ENCODE results near the gene CCIN.
A peak's percentile ranks its signal among the peaks of the same experiment; 100 is the strongest.

Gene CCIN

DNA sequence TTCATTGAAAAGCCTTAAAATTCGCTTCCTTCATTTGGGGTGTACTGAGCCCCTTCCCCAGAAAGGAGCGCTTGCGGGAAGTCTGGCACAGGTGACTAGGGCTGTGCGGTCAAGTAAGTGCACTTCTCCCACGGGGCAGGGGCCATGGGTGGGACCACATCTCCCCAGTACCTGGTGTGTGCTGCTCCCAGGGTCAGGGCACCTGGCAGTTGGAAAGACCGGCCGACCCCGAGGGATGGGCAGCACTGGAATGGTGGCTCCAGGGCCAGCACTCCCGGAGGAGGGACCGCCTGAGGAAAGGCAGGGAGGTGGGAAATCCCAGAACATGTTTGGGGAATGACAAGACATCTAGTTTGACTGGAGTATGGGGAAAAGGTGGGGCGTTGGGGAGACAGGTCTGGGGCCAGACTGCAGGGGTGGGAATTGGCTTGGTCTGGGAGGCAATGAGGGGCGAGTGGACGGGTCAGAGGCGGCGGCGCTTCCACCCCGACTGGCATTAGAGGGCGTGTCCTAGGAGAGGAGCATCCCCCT, 33.4 kb upstream of the CCIN start:
- Mint-ChIP-seq H3K27me3 (peaks cover 3% of the 10 kb centered on the region), H3K36me3 (ENCODE audit: low read depth) (peaks cover 11% of the 10 kb centered on the region), H3K27ac (peak overlapping the region; percentile 93), H3K4me3 (peak overlapping the region; percentile 98), H3K4me1 (ENCODE audit: low read depth) (peaks cover 54% of the 10 kb centered on the region), H3K9me3 (no peaks in the 10 kb centered on the region)
- intact Hi-C loops (cut with micrococcal nuclease), result loop anchor here (2.0 to 5.0 kb wide), 3 partner anchors 19 to 34 kb away; no protein-coding TSS in a partner anchor

DNA sequence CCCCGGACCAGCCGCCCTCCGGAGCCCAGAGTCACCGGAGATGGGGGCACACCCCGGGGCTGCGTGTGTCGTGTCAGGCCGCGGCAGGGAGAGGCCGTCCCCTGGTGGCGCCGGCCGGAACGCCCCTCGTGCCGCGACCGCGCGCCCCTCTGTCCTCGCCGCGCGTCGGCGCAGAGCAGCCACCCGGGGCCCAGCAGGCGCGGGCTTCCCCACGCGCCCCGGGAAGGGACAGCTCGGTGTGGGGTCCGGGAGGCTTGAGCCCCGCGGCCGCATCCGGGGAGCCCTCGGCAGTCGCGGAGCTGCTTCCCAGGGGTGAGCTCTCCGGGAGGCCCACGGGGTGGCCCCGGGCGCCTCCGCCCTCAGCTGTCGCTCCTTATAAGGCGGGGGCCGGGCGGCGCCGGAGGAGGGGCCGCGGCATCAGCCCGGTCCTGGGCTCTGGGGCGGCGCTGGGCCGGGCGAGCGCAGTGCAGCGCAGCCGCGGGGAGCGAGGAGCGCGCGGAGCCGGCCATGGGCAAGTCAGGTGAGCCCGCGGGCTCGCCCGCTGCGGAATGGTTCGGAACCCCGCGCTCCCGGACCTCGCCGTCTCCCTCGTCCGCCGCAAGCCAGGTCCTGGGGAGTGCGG, 32.8 kb upstream of the CCIN start, which contains the start of gene GLIPR2:
Gene GLIPR2, plus strand, starts transcription at position 462 of the 622 bp plus-strand sequence. Its CDS starts 46 bp downstream, at position 508.
- Mint-ChIP-seq H3K36me3 (ENCODE audit: low read depth) (peaks cover 11% of the 10 kb centered on the region), H3K4me3 (peak within 1 kb of the TSS; percentile 98), H3K27ac (peak within 1 kb of the TSS; percentile 93), H3K27me3 (peaks cover 3% of the 10 kb centered on the region), H3K9me3 (no peaks in the 10 kb centered on the region), H3K4me1 (ENCODE audit: low read depth) (peaks cover 60% of the 10 kb centered on the region)
- intact Hi-C loops (cut with micrococcal nuclease), result loop anchor here (2.0 to 5.0 kb wide), 3 partner anchors 18 to 34 kb away; no protein-coding TSS in a partner anchor

DNA sequence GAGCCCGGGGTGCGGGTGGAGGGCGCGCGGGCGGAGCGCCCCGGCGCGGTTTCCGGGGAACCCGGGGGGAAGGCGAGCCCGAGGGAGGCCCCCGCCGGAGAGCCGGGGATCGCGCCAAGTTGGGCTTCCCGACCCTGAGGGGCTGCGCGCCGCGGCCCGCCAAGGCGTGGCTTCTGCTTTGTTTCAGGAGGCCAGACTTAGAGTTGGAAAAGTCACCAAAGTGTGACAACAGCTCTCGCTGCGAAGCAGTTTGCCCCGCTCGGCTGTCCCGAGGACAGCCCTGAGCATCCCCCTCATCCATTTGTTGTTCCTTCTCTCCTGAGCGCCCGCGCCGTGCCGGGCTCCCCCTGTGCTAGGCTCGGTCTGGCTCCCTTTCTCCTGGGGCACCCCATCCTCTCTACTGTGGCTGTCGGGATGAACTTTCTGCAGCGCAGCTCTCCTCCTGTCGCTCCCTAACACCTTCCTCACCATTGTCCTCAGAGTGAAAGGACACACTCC, 32.2 kb upstream of the CCIN start:
- peaks cover 61% of the 10 kb centered on the region for H3K4me1 Mint-ChIP-seq (ENCODE audit: low read depth)
- no peaks in the 10 kb centered on the region for H3K9me3 Mint-ChIP-seq
- peak overlapping the region; percentile 98 for H3K4me3 Mint-ChIP-seq
- peaks cover 3% of the 10 kb centered on the region for H3K27me3 Mint-ChIP-seq
- H3K27ac Mint-ChIP-seq, result peak overlapping the region; percentile 93
- H3K36me3 Mint-ChIP-seq (ENCODE audit: low read depth), result peaks cover 15% of the 10 kb centered on the region
- intact Hi-C loops (cut with micrococcal nuclease), result loop anchor here (2.0 to 5.0 kb wide), 3 partner anchors 18 to 35 kb away; no protein-coding TSS in a partner anchor

DNA sequence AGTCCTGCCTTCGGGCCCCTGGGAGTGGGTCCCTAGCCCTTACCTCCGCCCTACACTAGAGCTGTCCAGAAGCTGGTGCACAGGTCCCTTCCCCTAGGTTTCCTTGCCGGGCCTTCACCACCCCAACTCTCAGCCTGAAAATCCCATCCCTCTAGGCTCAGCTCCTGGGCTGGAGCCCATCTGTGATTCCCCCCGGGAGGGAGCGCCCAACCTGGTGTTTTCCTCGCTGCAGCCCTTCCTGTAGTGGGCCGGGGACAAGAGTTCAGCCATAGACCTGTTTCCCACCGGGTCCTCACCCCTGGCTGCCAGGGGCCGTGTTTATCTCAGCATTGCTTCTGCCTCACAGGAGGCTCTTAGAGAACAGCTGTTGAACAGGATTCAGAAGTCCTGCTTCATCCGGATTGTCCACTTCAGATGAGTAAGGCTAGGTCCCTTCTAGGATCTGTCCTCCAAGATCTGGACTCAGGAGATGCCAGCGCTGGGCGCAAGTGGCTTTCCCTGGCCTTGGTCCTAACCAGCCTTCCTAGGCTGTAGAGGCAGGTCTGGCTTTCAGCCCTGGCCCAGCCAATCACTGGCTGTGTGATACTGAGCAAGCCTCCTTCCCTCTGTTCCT, 31.7 kb upstream of the CCIN start:
- Mint-ChIP-seq H3K27ac (peak overlapping the region; percentile 93), H3K9me3 (no peaks in the 10 kb centered on the region), H3K4me3 (peak overlapping the region; percentile 98), H3K4me1 (ENCODE audit: low read depth) (peaks cover 64% of the 10 kb centered on the region), H3K36me3 (ENCODE audit: low read depth) (peaks cover 21% of the 10 kb centered on the region), H3K27me3 (peaks cover 3% of the 10 kb centered on the region)
- intact Hi-C loops (cut with micrococcal nuclease), result loop anchor here (2.0 to 5.0 kb wide), 3 partner anchors 17 to 35 kb away; no protein-coding TSS in a partner anchor

DNA sequence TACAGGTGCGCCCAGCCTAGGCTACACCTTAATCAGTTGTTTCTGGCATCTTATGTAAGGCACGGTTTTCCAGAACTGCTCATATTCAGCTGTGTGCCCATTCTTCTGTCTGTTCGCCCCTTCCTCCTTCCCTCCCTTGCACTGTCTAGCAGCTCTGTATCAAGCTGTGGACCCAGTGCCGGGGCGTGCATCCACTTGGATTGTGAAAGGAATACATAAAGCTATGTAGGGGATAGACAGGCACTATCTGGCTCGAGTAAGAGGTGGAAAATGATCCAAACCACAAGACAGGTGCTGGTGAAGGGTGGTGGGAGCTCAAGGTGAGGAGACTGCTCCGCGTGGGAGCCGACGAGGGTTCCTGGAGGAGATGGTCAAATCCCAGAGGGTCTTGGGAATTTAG, 30.7 kb upstream of the CCIN start:
- Mint-ChIP-seq H3K27me3 (peaks cover 3% of the 10 kb centered on the region), H3K27ac (peak overlapping the region; percentile 93), H3K36me3 (ENCODE audit: low read depth) (peaks cover 29% of the 10 kb centered on the region), H3K4me3 (peak overlapping the region; percentile 98), H3K9me3 (no peaks in the 10 kb centered on the region), H3K4me1 (ENCODE audit: low read depth) (peaks cover 74% of the 10 kb centered on the region)
- intact Hi-C loops (cut with micrococcal nuclease), result loop anchor here (5.0 kb wide), 1 partner anchor 36 kb away; no protein-coding TSS in a partner anchor

DNA sequence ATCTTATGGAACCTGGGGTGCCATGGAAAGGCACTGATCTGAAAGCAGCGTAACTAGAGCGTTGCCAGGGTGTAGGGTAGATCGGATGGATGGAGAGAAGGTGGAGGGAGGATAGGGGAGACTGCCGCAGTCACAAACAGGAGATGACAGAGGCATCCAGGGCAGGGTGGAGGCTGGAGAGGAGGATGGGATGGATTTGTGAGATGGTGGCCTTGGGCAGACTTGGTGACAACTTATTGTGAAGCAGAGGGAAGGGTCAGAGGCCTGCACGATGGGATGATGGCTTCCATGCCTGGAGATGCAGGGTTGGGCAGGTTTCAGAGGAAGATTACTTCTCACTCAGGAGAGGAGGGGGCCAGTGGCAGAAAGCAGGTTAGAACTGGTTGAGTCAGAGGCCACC, 30.3 kb upstream of the CCIN start:
- H3K9me3 Mint-ChIP-seq, result no peaks in the 10 kb centered on the region
- H3K4me1 Mint-ChIP-seq (ENCODE audit: low read depth), result peaks cover 78% of the 10 kb centered on the region
- H3K36me3 Mint-ChIP-seq (ENCODE audit: low read depth), result peaks cover 33% of the 10 kb centered on the region
- H3K27ac Mint-ChIP-seq, result peak overlapping the region; percentile 93
- peak overlapping the region; percentile 98 for H3K4me3 Mint-ChIP-seq
- intact Hi-C loops (cut with micrococcal nuclease), result loop anchor here (5.0 kb wide), 1 partner anchor 37 kb away; no protein-coding TSS in a partner anchor
- H3K27me3 Mint-ChIP-seq, result peaks cover 3% of the 10 kb centered on the region

DNA sequence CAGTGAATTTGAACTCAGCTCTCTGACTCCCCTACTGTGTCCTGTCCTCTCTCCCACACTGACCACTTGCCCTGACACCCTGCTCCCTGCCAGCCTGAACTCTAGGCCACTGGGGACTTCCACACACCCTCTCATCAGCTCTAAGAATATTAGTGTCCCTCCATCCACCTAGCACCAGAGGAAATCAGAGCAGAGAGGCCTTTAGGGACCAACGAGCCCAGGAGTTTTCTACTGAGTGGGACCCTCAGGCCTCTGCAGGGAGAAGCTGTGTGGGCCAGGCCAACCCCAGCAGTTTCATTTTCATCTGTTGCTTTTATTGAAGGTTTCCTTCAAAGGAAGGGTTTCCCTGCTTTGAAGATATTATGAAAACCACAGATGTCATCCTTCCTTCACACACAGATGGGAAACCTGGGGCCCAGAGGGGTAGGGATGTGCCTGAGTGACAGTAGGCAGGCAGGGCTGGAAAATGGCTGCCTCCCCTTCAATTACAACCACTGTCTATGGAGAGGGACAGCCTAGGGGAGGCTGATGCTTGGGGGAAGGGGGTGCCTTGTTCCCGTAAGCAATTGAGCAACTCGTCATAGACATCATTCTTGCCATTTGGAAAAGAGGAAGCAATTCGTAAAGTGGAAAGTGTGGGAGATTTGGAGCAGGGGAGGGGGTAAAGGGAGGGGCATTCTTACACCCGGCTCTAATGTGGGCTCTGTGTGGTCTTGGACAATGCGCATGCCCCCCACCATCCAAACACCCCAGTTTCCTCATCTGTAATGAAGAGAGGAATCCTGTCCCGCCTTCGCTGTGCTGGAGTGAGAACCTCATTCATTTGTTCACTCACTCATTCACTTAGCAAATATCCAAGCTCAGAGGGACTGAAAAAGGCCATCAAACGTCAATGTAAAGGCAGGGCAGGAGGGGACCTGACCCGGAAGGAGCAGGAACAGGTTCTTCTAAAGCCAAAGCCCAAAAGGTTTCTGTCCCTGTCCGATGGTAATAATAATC, 28.8 kb upstream of the CCIN start:
- intact Hi-C loops (cut with micrococcal nuclease), result no loop called here
- Mint-ChIP-seq H3K27ac (peak overlapping the region; percentile 93), H3K4me3 (peak overlapping the region; percentile 35), H3K9me3 (peaks cover 4% of the 10 kb centered on the region), H3K27me3 (peaks cover 3% of the 10 kb centered on the region), H3K36me3 (ENCODE audit: low read depth) (peaks cover 48% of the 10 kb centered on the region), H3K4me1 (ENCODE audit: low read depth) (peaks cover 93% of the 10 kb centered on the region)

DNA sequence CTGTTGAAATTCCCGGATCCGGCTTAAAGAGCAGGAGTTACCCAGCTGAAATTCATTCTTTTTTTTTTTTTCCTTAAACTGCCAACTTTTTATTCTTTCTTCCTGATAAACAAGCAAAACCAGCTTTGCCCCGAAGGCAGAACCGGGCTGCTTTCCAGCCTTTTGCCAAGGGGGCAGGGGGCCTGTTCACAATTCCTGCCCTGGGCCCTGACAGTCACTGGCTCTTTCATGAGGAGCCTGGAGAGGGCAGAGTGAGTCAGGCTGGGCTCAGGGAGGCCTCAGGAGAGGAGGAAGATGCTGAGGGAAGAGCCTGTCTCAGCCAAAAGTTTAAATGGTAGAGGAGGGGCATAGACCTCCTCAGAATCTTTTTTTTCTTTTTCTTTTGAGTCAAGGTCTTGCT, 27.9 kb upstream of the CCIN start:
- peaks cover 57% of the 10 kb centered on the region for H3K36me3 Mint-ChIP-seq (ENCODE audit: low read depth)
- intact Hi-C loops (cut with micrococcal nuclease), result no loop called here

DNA sequence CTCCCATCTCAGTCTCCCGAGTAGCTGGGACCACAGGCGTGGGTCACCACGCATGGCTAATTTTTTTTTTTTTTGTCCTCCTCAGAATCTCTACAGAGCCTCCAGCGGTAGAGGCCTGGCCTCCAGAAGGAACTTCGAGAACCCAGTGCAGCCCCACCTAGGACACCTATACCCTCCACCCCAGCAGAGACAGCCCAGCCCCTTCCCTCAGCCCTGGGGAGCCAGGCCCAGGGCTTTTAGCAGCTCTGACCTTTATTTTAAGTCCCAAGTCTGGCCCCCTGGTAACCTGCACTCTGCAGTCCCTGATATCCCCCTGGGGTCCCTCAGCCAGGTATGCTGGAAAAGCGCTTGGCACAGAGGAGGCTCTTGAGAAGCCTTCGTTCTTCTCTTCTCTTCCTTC, 27.4 kb upstream of the CCIN start:
- H3K9me3 Mint-ChIP-seq, result peaks cover 14% of the 10 kb centered on the region
- intact Hi-C loops (cut with micrococcal nuclease), result no loop called here
- H3K4me1 Mint-ChIP-seq (ENCODE audit: low read depth), result peaks cover 99% of the 10 kb centered on the region
- H3K27ac Mint-ChIP-seq, result peak overlapping the region; percentile 93
- peaks cover 61% of the 10 kb centered on the region for H3K36me3 Mint-ChIP-seq (ENCODE audit: low read depth)
- H3K4me3 Mint-ChIP-seq, result peak overlapping the region; percentile 11
- H3K27me3 Mint-ChIP-seq, result no peaks in the 10 kb centered on the region

More for the DNA sequence above, 27.9 kb upstream of the CCIN start:
- Mint-ChIP-seq H3K27me3 (no peaks in the 10 kb centered on the region), H3K4me3 (peak overlapping the region; percentile 46), H3K4me1 (ENCODE audit: low read depth) (peaks cover 94% of the 10 kb centered on the region), H3K9me3 (peaks cover 13% of the 10 kb centered on the region), H3K27ac (peak overlapping the region; percentile 93)

DNA sequence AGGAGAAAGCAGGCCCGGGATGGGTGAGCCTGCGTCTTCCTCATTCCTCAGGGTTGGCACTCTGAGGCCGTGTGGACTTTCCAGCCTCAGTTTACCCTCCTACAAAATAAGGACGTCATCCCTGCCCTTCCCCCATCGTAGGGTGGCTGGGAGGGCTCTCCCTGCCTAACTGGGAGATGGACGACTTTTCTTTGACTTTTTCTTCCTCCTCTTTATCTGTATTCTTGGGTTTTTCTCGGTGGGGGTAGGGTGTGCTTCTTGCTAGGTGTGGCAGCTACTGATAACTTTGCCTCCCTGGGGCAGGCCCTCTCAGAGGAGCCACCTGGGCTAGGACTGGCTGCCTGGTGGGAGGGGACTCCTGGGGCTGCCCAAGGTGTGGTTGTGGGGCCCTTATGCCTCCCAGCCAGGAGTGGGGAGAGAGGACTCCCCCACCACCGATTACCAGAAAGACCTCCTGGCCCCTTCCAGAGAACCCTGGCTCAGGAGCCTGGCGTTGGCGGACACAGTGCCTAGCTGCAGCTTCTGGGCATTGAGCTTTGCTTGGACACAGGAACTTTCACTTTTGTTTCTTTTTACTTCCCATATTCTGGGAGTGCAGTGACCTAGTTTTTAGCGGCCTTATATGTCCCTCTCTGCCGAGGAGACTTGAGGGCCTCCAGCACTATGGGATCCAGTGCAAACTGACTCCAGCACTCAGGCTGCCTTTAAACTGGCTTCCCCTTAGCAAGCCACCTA, 26.5 kb upstream of the CCIN start:
- Mint-ChIP-seq H3K9me3 (peaks cover 14% of the 10 kb centered on the region), H3K4me3 (peak overlapping the region; percentile 72), H3K27me3 (no peaks in the 10 kb centered on the region), H3K27ac (peak overlapping the region; percentile 93), H3K36me3 (ENCODE audit: low read depth) (peaks cover 61% of the 10 kb centered on the region), H3K4me1 (ENCODE audit: low read depth) (peaks cover 100% of the 10 kb centered on the region)
- intact Hi-C loops (cut with micrococcal nuclease), result loop anchor here (1.0 kb wide), 1 partner anchor 9 kb away; no protein-coding TSS in a partner anchor

DNA sequence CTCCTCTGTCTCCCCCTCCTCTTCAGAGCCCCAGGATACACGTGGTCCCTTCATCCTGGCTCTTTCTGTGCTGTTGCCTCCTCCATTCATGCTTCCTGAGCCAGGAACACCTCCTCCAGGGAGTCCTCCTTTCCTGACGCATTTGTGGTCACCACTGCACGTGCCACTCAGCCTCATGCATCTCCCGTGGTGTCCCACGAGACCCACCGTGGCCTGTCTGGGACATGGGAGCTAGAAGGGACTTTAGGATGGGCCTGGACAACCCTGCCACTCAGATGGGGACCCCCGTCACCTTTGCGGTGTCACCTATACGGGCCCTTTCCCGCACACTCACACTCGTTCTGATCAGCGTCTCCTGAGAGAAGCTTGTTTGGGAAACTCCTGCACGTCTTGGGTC, 25.9 kb upstream of the CCIN start:
- Mint-ChIP-seq H3K4me3 (peak overlapping the region; percentile 72), H3K36me3 (ENCODE audit: low read depth) (peaks cover 66% of the 10 kb centered on the region), H3K27me3 (no peaks in the 10 kb centered on the region), H3K4me1 (ENCODE audit: low read depth) (peaks cover 99% of the 10 kb centered on the region), H3K9me3 (peaks cover 14% of the 10 kb centered on the region), H3K27ac (peak overlapping the region; percentile 93)
- intact Hi-C loops (cut with micrococcal nuclease), result loop anchor here (1.0 kb wide), 1 partner anchor 8 kb away; no protein-coding TSS in a partner anchor

DNA sequence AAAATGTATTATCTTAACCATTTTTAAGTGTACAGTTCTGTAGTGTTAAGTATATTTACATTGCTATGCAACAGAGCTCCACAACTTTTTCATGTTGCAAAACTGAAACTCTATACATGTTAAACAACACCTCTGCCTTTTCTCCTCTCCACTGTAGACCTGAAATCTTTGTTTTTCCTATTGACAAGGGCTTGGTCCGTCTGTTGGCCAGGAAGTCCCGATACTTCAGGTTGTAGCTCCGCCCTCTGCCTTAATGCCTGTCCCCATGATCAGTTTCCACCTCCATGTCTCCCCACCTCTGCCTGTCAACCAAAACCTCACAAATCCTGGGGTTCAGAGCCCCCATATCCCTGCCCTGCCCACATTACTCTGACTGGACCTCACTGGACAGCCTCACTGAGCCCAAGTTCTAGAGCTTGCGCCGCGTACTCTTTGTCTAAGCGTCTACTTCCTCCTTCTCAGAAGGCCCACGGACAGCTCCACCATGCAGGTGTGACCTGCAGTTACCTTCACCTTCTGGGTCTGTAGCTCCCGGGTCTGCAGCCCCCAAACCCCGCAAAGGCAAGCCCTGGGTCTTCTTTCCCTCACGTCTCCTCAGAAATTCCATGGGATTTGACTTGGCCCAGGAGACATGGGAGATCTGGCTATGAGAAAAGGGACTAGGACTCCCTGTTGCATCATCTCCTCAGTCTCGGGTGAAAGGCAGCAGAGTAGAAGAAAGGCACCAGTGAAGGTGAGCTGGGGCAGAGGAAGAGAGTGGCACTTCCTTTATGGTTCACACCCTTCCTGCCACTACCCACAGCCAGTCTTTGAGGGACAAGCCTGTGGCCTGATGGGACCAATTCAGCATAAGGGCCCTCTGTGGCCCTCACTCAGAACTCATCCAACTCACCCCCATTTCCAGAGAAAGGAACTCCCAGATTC, 24.6 kb upstream of the CCIN start:
- intact Hi-C loops (cut with micrococcal nuclease), result no loop called here
- peak overlapping the region; percentile 93 for H3K27ac Mint-ChIP-seq
- H3K4me3 Mint-ChIP-seq, result peak overlapping the region; percentile 38

More for the DNA sequence above, 24.6 kb upstream of the CCIN start:
- Mint-ChIP-seq H3K9me3 (peaks cover 14% of the 10 kb centered on the region), H3K36me3 (ENCODE audit: low read depth) (peaks cover 75% of the 10 kb centered on the region), H3K4me1 (ENCODE audit: low read depth) (peaks cover 92% of the 10 kb centered on the region), H3K27me3 (no peaks in the 10 kb centered on the region)
